Right ventricle myocardium inferior (tissue), 1 donor: ENCODE data around the gene ANKRD60. TPM values are rescaled to one million over a fixed set of nuclear protein-coding genes. Genes with fewer than 3 reads are reported as not detected.

Experiments used
- ATAC-seq: fragments of 200-7000 bp; cut with Tn5 transposase; one replicate; pipeline ENCODE4 v1.9.1; 2020; ENCODE audit warnings: mild to moderate bottlenecking, moderate library complexity
- DNase-seq: peaks from one replicate; pipeline ENCODE4 v3.0.0; 2021; ENCODE audit errors: missing footprints
- intact Hi-C: fragments of 100-400 bp; cut with DNase I; formaldehyde crosslinking; loops from one replicate; pipeline ENCODE4 v1.11.0; 2022
- total RNA-seq: library from RNA; stranded (reverse); fragmentation: NEBNext Ultra II Directional; extraction: Animal tissue kit (Norgen Biotek cat#: 25700); gene quantifications from one replicate; pipeline ENCODE4 v1.2.1, GENCODE V29; 2021
- donor health status: DM: no; HTN: yes; CAD: no; lungs with severe emphysema.

Gene ANKRD60
- total RNA-seq, 1 donor from 2014 or later = not detected

- intact Hi-C loops = no loop called here
- ATAC-seq (no peak), DNase-seq (no peak)
These were observed 360 bp downstream of the ANKRD60 start for GRCh38 chr20:58228103-58228483.

GRCh38 chr20:58227391-58228102, 906 bp downstream of the ANKRD60 start:
- ATAC-seq = no peak
- intact Hi-C loops = no loop called here
- DNase-seq = no peak

- DNase-seq (no peak), ATAC-seq (no peak)
- intact Hi-C loops = no loop called here
These were observed 2.8 kb downstream of the ANKRD60 start for GRCh38 chr20:58225452-58226200.

- intact Hi-C loops = no loop called here
- no peak for DNase-seq
- ATAC-seq = no peak
These were observed 3.5 kb downstream of the ANKRD60 start for GRCh38 chr20:58224974-58225373.

GRCh38 chr20:58224097-58224496, 4.4 kb downstream of the ANKRD60 start:
- ATAC-seq = no peak
- intact Hi-C loops = no loop called here
- no peak for DNase-seq

- intact Hi-C loops = no loop called here
- DNase-seq = no peak
These were observed 5.0 kb downstream of the ANKRD60 start for GRCh38 chr20:58223358-58223941.

GRCh38 chr20:58222446-58222845, 6.0 kb downstream of the ANKRD60 start:
- no peak for DNase-seq
- intact Hi-C loops = no loop called here
- ATAC-seq = no peak

More at GRCh38 chr20:58223358-58223941, 5.0 kb downstream of the ANKRD60 start:
- ATAC-seq = no peak

GRCh38 chr20:58219342-58219700, 9.1 kb downstream of the ANKRD60 start:
- DNase-seq (no peak), ATAC-seq (no peak)
- intact Hi-C loops = no loop called here

- ATAC-seq (no peak), DNase-seq (no peak)
- intact Hi-C loops = no loop called here
These were observed 9.7 kb downstream of the ANKRD60 start for GRCh38 chr20:58218665-58219341.

- ATAC-seq (no peak), DNase-seq (no peak)
- intact Hi-C loops = no loop called here
These were observed 12.1 kb downstream of the ANKRD60 start for GRCh38 chr20:58216334-58216733.

GRCh38 chr20:58215116-58215515, 13.3 kb downstream of the ANKRD60 start:
- DNase-seq (no peak), ATAC-seq (no peak)
- intact Hi-C loops = no loop called here

GRCh38 chr20:58214310-58214709, 14.1 kb downstream of the ANKRD60 start:
- no peak for ATAC-seq
- DNase-seq = no peak
- intact Hi-C loops = no loop called here

- no peak for ATAC-seq
- DNase-seq = no peak
- intact Hi-C loops = no loop called here
These were observed 14.7 kb downstream of the ANKRD60 start for GRCh38 chr20:58213716-58214115.

GRCh38 chr20:58213121-58213520, 15.3 kb downstream of the ANKRD60 start:
- DNase-seq (no peak), ATAC-seq (no peak)
- intact Hi-C loops = no loop called here

GRCh38 chr20:58212636-58213035, 15.8 kb downstream of the ANKRD60 start:
- no peak for DNase-seq
- intact Hi-C loops = no loop called here
- no peak for ATAC-seq

GRCh38 chr20:58210398-58210747, 18.1 kb downstream of the ANKRD60 start:
- intact Hi-C loops = no loop called here
- DNase-seq = no peak
- ATAC-seq = no peak

GRCh38 chr20:58209652-58210397, 18.6 kb downstream of the ANKRD60 start:
- peak; percentile 88 for ATAC-seq
- intact Hi-C loops = loop anchor here (1.0 to 2.0 kb wide), 2 partner anchors 613 to 695 kb away; no protein-coding TSS in a partner anchor
- peak; percentile 94 for DNase-seq

- DNase-seq (no peak), ATAC-seq (no peak)
- intact Hi-C loops = loop anchor here (1.0 to 2.0 kb wide), 2 partner anchors 612 to 694 kb away; no protein-coding TSS in a partner anchor
These were observed 19.5 kb downstream of the ANKRD60 start for GRCh38 chr20:58208944-58209343.

GRCh38 chr20:58205850-58206249, 22.6 kb downstream of the ANKRD60 start:
- no peak for DNase-seq
- no peak for ATAC-seq
- intact Hi-C loops = no loop called here
